H1 (cell line): ENCODE results near the gene IRS1. TPM values are rescaled to one million over a fixed set of nuclear protein-coding genes. Genes with fewer than 3 reads are reported as not detected.

Experiments
- CTCF ChIA-PET: fragments of 300-600 bp; sonication (Branson Sonifier 250); formaldehyde crosslinking; loops from one replicate; lab custom pipeline; 2021; ENCODE audit not compliant: partially characterized antibody; lab: Charles Lee
- POLR2A ChIA-PET: fragments of 300-600 bp; sonication (Branson Sonifier 250); formaldehyde crosslinking; loops from one replicate; lab custom pipeline; 2021; ENCODE audit warnings: inconsistent platforms; ENCODE audit not compliant: partially characterized antibody; lab: Charles Lee
- DNase-seq, 2 experiments: peaks; one replicate each; pipeline versions ENCODE4 v3.0.0 to v3.0.0-alpha.2; 2010 to 2022; ENCODE audit warnings: low spot score in 2 of 2, low read depth in 1 of 2, mixed read lengths in 1 of 2
- FAIRE-seq: peaks from 2 replicates; lab custom pipeline; 2011; peaks lifted over from hg19 to GRCh38; lab: Jason Lieb, UNC
- H2AFZ ChIP-seq: 2 replicates; pipeline ENCODE4 v1.8.1; 2012; ENCODE audit warnings: low read length, inconsistent platforms
- H2AK5ac ChIP-seq: 2 replicates; pipeline ENCODE4 v1.6.1; 2013; ENCODE audit warnings: low read depth, low read length
- H2BK120ac ChIP-seq: replicated peaks from 2 replicates; pipeline ENCODE3; 2013; ENCODE audit warnings: low read depth, low read length, inconsistent platforms
- H2BK12ac ChIP-seq: 2 replicates; pipeline ENCODE4 v1.6.1; 2013; ENCODE audit warnings: low read depth, low read length
- H2BK15ac ChIP-seq: 2 replicates; pipeline ENCODE4 v1.6.1; 2013; ENCODE audit warnings: low read length
- H2BK20ac ChIP-seq: 2 replicates; pipeline ENCODE4 v1.6.1; 2013; ENCODE audit warnings: low read length
- H2BK5ac ChIP-seq: 2 replicates; pipeline ENCODE4 v1.6.1; 2013; ENCODE audit warnings: low read depth, low read length
- H3K14ac ChIP-seq: 2 replicates; pipeline ENCODE4 v1.6.1; 2013; ENCODE audit warnings: inconsistent platforms; ENCODE audit not compliant: insufficient read length
- H3K18ac ChIP-seq: 2 replicates; pipeline ENCODE4 v1.6.1; 2013; ENCODE audit warnings: low read length; ENCODE audit errors: extremely low read depth
- H3K23ac ChIP-seq: 2 replicates; pipeline ENCODE4 v1.6.1; 2013; ENCODE audit warnings: inconsistent platforms; ENCODE audit not compliant: insufficient read length
- H3K23me2 ChIP-seq: 2 replicates; pipeline ENCODE4 v1.6.1; 2013; ENCODE audit warnings: low read depth, low read length
- H3K27ac ChIP-seq: 2 replicates; pipeline ENCODE4 v1.6.1; 2011; ENCODE audit warnings: low read depth, low read length, inconsistent platforms
- H3K27me3 ChIP-seq, 4 experiments: replicated peaks in 1 of 4; 1 replicate in 1 of 4; 2 replicates in 3 of 4; pipeline versions ENCODE4 v1.6.1 to v1.8.1; 2011 to 2013; ENCODE audit warnings: low read length in 3 of 4, mild to moderate bottlenecking in 3 of 4, inconsistent platforms in 2 of 4, mixed read lengths in 2 of 4, moderate library complexity in 1 of 4; ENCODE audit not compliant: control insufficient read depth in 3 of 4, insufficient read depth in 3 of 4; ENCODE audit errors: extremely low read depth in 1 of 4
- H3K36me3 ChIP-seq, 4 experiments: 2 replicates each; pipeline versions ENCODE4 v1.6.1 to v1.8.1; 2011 to 2013; ENCODE audit warnings: mild to moderate bottlenecking in 4 of 4, low read length in 3 of 4, moderate library complexity in 2 of 4, control low read depth in 1 of 4, inconsistent platforms in 1 of 4; ENCODE audit not compliant: insufficient read depth in 4 of 4, control insufficient read depth in 2 of 4
- H3K4ac ChIP-seq: replicated peaks from 2 replicates; pipeline ENCODE3; 2013; ENCODE audit warnings: low read length, low read depth, mixed read lengths, inconsistent platforms; ENCODE audit not compliant: insufficient read length
- H3K4me1 ChIP-seq, 4 experiments: replicated peaks in 1 of 4; 1 replicate in 1 of 4; 2 replicates in 3 of 4; pipeline versions ENCODE4 v1.6.1 to v1.8.1; 2011 to 2013; ENCODE audit warnings: low read length in 3 of 4, inconsistent platforms in 2 of 4, mixed read lengths in 1 of 4; ENCODE audit not compliant: insufficient read depth in 4 of 4, control insufficient read depth in 3 of 4
- H3K4me2 ChIP-seq, 2 experiments: 2 replicates each; pipeline versions ENCODE4 v1.6.1 to v1.8.1; 2011 to 2013; ENCODE audit warnings: low read depth in 2 of 2, low read length in 2 of 2, control low read depth in 1 of 2, inconsistent platforms in 1 of 2, mild to moderate bottlenecking in 1 of 2; ENCODE audit not compliant: insufficient read depth in 1 of 2
- H3K4me3 ChIP-seq, 4 experiments: fragments of 200-600, 300-600 bp in 1 of 4; sonication (generic), shearing (Covaris generic), sonication (Bioruptor Twin) in 1 of 4; 2 replicates each; pipeline versions ENCODE4 v1.5.1 to v1.8.1; 2011 to 2016; ENCODE audit warnings: low read length in 4 of 4, low read depth in 3 of 4, control low read depth in 2 of 4, inconsistent platforms in 2 of 4, mild to moderate bottlenecking in 2 of 4, mixed read lengths in 1 of 4, moderate library complexity in 1 of 4; ENCODE audit not compliant: insufficient read depth in 2 of 4; ENCODE audit errors: extremely low read depth in 1 of 4
- H3K56ac ChIP-seq: replicated peaks from 2 replicates; pipeline ENCODE3; 2013; ENCODE audit warnings: low read depth, mild to moderate bottlenecking, mixed read lengths, low read length, inconsistent platforms; ENCODE audit not compliant: insufficient read length
- H3K79me1 ChIP-seq: 2 replicates; pipeline ENCODE4 v1.6.1; 2013; ENCODE audit warnings: low read depth, low read length, control low read depth
- H3K79me2 ChIP-seq, 2 experiments: 2 replicates each; pipeline versions ENCODE4 v1.6.1 to v1.8.1; 2012 to 2013; ENCODE audit warnings: low read length in 2 of 2, mild to moderate bottlenecking in 2 of 2, inconsistent platforms in 1 of 2; ENCODE audit not compliant: insufficient read depth in 2 of 2, control insufficient read depth in 1 of 2
- H3K9ac ChIP-seq, 4 experiments: replicated peaks in 1 of 4; 1 replicate in 1 of 4; 2 replicates in 3 of 4; pipeline versions ENCODE4 v1.6.1 to v1.8.1; 2011 to 2013; ENCODE audit warnings: low read depth in 3 of 4, low read length in 3 of 4, control low read depth in 2 of 4, mild to moderate bottlenecking in 2 of 4, moderate library complexity in 2 of 4, inconsistent platforms in 1 of 4; ENCODE audit errors: extremely low read depth in 1 of 4
- H3K9me3 ChIP-seq, 2 experiments: 2 replicates each; pipeline versions ENCODE4 v1.6.1 to v1.8.1; 2012 to 2013; ENCODE audit warnings: mild to moderate bottlenecking in 2 of 2, moderate library complexity in 2 of 2, control low read depth in 1 of 2, inconsistent platforms in 1 of 2, low read depth in 1 of 2, low read length in 1 of 2, mixed read lengths in 1 of 2; ENCODE audit not compliant: insufficient read depth in 2 of 2
- H4K20me1 ChIP-seq, 2 experiments: replicated peaks in 1 of 2; 2 replicates each; pipeline versions ENCODE3 to v1.8.1; 2011 to 2013; ENCODE audit warnings: inconsistent platforms in 2 of 2, low read length in 2 of 2, mild to moderate bottlenecking in 1 of 2; ENCODE audit not compliant: insufficient read depth in 2 of 2, control insufficient read depth in 1 of 2
- H4K5ac ChIP-seq: 2 replicates; pipeline ENCODE4 v1.6.1; 2013; ENCODE audit warnings: low read length, low read depth, mixed read lengths, inconsistent platforms; ENCODE audit not compliant: insufficient read length
- H4K8ac ChIP-seq: 2 replicates; pipeline ENCODE4 v1.8.0; 2013; ENCODE audit warnings: mild to moderate bottlenecking, moderate library complexity, low read length, inconsistent platforms; ENCODE audit not compliant: insufficient read depth; ENCODE audit errors: extremely low read depth
- H4K91ac ChIP-seq: replicated peaks from 2 replicates; pipeline ENCODE3; 2013; ENCODE audit warnings: low read length, mixed read lengths, inconsistent platforms; ENCODE audit not compliant: insufficient read length
- CBX8 ChIP-seq: fragments of 300-800, 300-1000 bp; sonication (generic); IDR thresholded peaks from 2 replicates; pipeline ENCODE4 v1.7.1; 2016; ENCODE audit warnings: low read depth, low read length, borderline replicate concordance
- TBP ChIP-seq: IDR thresholded peaks from 2 replicates; pipeline ENCODE4 v1.6.1; 2011; ENCODE audit warnings: low read depth, low read length, improper control_type of control experiment
- WGBS, 2 experiments: shearing (Covaris generic) in 1 of 2; methylation state at CpG; one replicate each; pipeline versions ENCODE4 v1.1.6 to v1.1.7; 2013 to 2015; ENCODE audit warnings: low lambda C conversion rate in 2 of 2, mixed read lengths in 2 of 2, inconsistent platforms in 1 of 2, low coverage in 1 of 2, missing lambda C conversion rate in 1 of 2; ENCODE audit not compliant: insufficient replicate concordance in 2 of 2, insufficient coverage in 1 of 2, insufficient read length in 1 of 2; ENCODE audit errors: extremely low coverage in 1 of 2, missing lambda C conversion rate in 1 of 2; 5-methylcytosine and 5-hydroxymethylcytosine counted together
- polyA plus RNA-seq, 7 experiments: library from polyadenylated mRNA; depleted of rRNA in 3 of 7; stranded (reverse) in 5 of 7; unstranded in 2 of 7; fragments of >200 nt in 5 of 7; fragments of 200-250 nt in 2 of 7; gene quantifications; 1 replicate in 5 of 7; 2 replicates in 1 of 7; 4 replicates in 1 of 7; pipeline versions ENCODE4 v1.2.1 to v1.2.3, GENCODE V29; 2011 to 2013; ENCODE audit warnings: missing spikeins in 2 of 7, mixed read lengths in 2 of 7
- total RNA-seq: library from RNA; stranded (reverse); fragmentation: NEBNext Ultra II Directional; extraction: Animal tissue kit (Norgen Biotek cat#: 25700); gene quantifications from 2 replicates; pipeline ENCODE4 v1.2.1, GENCODE V29; 2021

Gene IRS1
- total and polyA plus RNA-seq, 2 of the 8 experiments (the other 6 are each of a cell fraction or from before 2014, with no cell fraction given) = 9.1 to 26.9 TPM

- H3K14ac ChIP-seq = no peak overlapping the region
- no peaks in the 10 kb centered on the region for H4K20me1 ChIP-seq
- H3K27ac ChIP-seq = no peak overlapping the region
- no peak overlapping the region for H2BK120ac ChIP-seq
- no peak for TF ChIP-seq TBP
- no peak for TF ChIP-seq CBX8
- TF ChIP-seq, all 59 proteins: peak for 0
- ChIA-PET CTCF (no interaction called here), POLR2A (no interaction called here)
- H3K23me2 ChIP-seq = no peaks in the 10 kb centered on the region; the same call in 1 of the 2 replicates
- H3K4me1 ChIP-seq = peaks cover 0 to 5% (median 1%) of the 10 kb centered on the region in 4 experiments; a peak in 2 of 7 replicates
- H2BK20ac ChIP-seq = no peak overlapping the region
- FAIRE-seq = no peak
- no peak overlapping the region for H4K5ac ChIP-seq
- no peak overlapping the region for H4K8ac ChIP-seq
- whole genome bisulfite sequencing, 2 experiments = 85% methylated on average over 9 of the region's 9 CpGs; no CpG with 5 or more reads in 1 of the 2 experiments
- no peak overlapping the region for H2AK5ac ChIP-seq
- H4K91ac ChIP-seq = no peak overlapping the region
- no peaks in the 10 kb centered on the region for H3K79me2 ChIP-seq
- no peaks in the 10 kb centered on the region for H3K9me3 ChIP-seq
- H3K4me2 ChIP-seq = no peak overlapping the region
- H3K18ac ChIP-seq = no peak overlapping the region
- H3K9ac ChIP-seq = no peak overlapping the region
- H3K56ac ChIP-seq = no peak overlapping the region
- no peaks in the 10 kb centered on the region for H3K36me3 ChIP-seq
- no peak overlapping the region for H3K4me3 ChIP-seq
- H2AFZ ChIP-seq = no peak overlapping the region
- H3K4ac ChIP-seq = no peak overlapping the region
- no peak for DNase-seq
- H2BK15ac ChIP-seq = no peak overlapping the region
- H2BK5ac ChIP-seq = no peak overlapping the region
- no peak overlapping the region for H3K23ac ChIP-seq
- H3K79me1 ChIP-seq = no peaks in the 10 kb centered on the region
- H3K27me3 ChIP-seq = no peaks in the 10 kb centered on the region
- H2BK12ac ChIP-seq = no peak overlapping the region
Measured at GRCh38 chr2:226692521-226693126, 107.0 kb downstream of the IRS1 start.
